NCI-H82 treated with DMSO at 0.1 percent for 48 hours (cell line): ENCODE results near the gene NUDT3.
"Not testable (repeated sequence)": the region's sequence is repeated elsewhere in the genome, so short reads cannot be mapped to it uniquely, and the experiment has no call there.

Experiments
- DNase-seq: peaks from one replicate; lab custom pipeline; 2025; ENCODE audit not compliant: unreplicated experiment; lab: John Stamatoyannopoulos, UW

Gene NUDT3

DNA sequence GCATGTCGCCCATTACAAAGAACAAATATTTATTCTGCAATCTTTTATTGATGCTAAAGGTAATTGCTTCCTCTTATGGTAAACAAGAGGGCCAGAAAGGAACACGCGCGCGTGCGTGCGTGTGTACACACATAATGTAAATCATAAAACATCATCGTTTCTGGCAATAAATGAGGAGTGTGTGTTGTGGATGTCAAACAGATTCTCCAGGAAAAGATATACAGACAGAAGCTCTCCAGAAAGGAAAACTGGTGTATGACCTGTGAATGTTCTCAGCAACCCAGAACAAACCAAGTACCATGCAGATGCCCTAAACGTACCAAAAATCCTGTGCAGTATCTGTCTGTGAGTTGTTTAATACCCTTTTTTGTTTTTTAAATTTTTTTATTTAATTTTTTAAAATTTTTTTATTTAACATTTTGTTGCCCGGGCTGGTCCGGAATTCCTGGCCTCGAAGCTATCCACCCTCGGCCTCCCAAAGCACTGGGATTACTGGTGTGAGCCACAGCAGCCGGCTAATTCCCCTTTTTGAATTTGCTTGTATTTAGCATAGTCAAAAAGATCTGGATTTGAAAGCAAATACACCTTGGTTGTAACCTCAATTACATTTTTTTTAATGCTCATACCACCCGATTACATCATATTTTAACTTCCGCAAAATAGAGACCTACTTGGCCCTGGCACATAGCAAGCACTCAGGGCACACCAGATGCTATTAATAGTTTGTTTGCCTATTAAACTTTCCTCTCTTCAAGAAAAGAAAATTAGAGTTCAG lies 909 bp upstream of the NUDT3 start:
- no peak for DNase-seq

DNA sequence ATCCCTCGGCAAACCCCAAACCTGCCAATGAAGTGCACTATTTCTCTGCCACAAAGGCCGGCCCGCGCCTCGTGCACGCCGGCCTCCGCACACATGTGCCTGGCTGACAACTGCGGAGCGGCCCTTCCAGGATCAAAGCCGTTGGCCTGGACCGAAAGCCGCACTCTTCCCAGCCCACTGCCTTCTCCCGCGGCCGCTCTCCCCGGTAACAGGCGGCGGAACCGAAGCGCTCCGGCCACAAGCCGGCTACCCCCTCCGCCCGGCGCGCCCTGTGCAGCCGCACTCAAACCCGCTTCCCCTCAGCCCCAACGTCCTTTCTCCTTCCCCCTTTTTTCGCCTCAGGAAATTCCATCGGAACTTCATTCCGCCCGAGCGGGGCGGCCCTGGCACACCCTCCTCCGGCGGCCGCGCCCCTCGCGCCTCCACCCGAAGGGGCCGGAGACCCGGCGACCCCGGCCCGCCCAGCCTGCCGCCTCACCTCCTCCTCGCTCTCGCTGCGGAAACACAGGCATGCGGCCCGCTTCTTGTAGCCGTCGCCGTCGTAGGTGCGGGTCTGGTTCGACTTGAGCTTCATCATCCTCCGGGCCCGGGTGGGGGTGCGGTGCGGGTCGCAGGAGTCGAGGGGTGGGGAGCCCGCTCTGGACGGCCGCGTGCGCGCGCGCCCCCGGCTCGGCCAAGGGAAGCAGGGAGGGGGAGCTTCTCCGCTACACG lies 528 bp downstream of the NUDT3 start:
- DNase-seq, result peak; percentile 75

DNA sequence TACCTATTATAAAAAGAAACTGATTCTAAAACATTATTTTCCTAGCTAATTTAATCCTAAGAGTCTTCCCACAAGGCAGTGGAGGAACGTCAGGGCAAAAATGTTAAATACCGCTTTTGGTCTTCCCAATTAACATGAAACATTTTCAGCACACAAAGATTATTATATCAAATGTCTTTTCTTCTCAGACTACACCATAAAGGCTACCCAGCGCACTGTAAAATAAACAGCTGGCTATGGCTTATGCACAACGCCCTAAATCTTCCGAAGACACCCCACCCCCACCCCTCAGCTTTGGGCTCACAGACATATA lies 1.0 kb downstream of the NUDT3 start:
- DNase-seq, result no peak

DNA sequence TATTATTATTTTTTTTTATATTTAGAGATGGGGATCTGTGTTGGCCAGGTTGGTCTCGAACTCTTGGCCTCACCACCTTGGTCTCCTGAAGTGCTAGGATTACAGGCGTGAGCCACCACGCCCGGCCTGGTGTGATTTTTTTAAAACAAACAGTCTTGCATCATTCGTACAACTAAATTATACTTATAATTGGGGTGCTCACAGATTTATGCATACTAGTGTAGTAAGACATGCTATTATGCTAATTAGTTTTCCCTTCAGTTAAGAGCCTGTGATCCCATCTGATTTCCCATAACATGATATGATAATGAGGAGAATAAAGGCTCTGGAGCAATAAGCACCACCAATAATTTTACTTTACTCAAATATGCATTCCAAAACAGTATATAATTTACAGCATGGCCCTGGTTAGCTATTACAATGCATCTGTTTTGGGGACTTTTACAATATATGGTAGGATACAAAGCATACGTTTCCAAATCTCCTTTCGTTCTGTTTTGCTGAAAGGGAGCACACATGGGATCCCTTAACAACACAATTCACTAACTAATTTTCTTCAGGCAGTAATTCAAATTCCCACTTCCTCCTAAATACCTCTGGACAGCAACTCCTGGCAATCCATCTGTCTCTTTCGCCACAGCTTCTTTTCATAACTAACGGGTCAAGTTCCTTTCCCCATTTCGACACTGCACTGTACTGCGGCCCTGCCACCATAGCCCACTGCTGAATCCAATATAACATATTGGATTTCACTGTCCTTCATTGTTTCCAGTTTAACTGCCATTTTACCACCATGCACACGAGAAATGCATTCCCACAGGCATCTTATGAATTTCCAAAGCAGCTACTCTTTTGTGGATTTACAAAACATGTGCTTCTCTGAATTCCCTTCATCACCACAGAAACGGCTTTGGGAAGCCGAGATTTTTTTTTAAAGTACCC lies 1.7 kb downstream of the NUDT3 start:
- peak; percentile 76 for DNase-seq

DNA sequence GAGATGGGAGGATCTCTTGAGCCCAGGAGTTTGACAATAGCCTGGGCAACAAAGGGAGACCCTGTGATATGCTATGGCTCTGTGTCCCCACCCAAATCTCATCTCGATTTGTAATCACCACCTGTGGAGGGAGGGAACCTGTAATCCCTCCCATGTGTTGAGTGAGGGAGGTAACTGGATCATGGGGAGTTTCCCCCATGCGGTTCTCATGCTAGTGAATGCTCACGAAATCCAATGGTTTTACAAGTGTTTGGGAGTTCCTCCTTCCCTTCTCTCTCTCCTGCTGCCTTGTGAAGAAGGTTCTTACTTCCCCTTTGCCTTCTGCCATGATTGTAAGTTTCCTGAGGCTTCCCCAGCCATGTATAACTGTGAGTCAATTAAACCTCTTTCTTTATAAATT lies 3.4 kb downstream of the NUDT3 start:
- peak; percentile 22 for DNase-seq

DNA sequence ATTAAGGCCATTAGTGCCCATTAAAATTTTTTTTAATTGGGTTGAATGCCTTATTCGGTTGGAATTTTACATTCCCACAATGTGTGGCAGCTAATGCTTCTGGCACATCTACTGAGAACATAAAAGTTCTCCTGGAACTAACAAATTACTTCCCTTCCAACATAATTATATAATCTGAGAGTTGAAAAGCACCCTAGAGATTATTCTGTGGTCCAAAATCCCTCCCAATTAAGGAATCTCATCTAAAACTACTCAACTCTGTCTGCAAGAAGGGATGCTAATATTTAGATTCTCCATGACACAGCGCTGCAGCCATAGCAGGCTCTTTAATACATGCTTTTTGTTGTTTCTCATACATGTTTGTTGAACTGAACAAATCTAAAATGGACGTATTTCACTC lies 4.0 kb downstream of the NUDT3 start:
- no peak for DNase-seq

DNA sequence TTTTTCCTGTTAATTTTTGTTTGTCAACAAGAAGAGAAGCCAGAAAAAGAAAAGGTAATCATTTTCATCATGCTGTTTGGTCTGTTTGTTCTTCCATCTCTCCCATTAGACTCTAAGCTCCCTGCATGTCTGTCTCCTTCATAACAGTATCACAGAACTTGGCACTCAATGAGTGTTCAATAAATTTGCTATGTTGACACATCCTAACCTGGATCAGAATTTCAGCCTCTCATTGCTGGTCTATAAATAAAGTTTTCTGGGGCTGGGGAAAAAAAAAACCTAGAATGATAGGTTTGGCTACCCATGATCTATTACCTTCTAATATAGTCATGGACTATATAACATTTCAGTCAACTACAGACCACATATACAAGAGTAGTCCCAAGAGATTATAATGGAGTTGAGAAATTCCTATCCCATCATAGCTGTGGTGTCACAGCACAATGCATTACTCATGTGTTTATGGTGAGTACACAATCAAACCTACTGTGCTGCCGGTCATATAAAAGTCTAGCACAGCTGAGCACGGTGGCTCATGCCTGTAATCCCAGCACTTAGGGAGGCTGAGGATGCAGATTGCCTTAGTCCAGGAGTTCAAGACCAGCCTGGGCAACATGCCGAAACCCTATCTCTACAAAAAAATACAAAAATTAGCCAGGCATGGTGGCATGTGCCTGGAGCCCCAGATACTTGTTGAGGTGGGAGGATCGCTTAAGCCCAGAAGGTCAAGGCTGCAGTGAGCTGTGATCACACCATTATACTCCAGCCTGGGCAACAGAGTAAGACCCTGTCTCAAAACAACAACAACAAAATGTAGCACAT lies 5.9 kb downstream of the NUDT3 start:
- no peak for DNase-seq

DNA sequence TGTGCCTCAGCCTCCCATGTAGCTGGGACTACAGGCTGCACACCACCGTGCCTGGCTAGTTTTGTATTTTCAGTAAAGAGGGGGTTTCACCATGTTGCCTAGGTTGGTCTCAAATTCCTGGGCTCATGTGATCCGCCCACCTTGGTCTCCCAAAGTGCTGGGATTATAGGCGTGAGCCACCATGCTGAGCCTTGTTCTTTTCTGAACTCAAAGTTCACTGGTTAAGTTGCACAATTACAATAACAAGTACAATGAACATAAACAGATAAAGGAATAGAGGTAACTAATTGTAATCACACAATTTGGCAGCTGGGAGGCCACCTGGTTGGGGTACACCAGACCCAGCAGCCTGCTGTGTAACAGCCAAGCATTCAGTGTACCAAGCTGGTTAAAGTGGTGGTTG lies 6.7 kb downstream of the NUDT3 start:
- DNase-seq, result no peak

DNA sequence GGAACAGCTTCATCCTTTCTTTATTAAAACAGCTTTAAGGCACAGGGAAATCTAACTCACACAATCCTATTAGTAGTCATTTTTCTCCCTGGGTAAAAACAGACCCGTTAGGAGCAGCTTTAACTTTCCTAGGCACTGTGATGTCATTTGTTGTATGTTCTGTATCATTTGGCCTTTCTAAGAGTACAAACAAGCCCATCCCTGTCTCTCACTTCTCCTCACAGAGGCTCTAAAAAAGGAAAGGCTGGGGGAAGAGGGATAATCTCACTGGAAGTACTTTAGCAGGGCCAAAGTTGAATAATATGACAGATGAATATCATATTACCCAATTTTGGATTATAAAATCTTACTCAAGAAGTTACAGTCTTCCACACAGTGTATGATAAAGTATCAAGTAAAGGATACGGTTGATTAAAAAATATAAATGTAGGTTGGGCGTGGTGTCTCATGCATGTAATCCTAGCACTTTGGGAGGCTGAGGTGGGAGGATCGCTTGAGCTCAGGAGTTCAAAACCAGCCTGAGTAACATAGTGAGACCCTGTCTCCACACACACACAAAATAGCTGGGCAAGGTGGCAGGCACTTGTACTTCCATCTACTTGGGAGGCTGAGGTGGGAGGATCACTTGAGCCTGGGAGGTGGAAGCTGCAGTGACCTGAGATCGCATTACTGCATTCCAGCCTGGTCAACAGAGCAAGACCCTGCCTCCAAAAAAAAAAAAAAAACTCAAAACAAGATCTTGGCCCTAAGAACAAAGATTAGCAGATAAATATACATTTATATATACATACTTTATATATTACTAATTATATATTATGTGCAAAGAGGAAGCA lies 7.9 kb downstream of the NUDT3 start:
- DNase-seq, result no peak

DNA sequence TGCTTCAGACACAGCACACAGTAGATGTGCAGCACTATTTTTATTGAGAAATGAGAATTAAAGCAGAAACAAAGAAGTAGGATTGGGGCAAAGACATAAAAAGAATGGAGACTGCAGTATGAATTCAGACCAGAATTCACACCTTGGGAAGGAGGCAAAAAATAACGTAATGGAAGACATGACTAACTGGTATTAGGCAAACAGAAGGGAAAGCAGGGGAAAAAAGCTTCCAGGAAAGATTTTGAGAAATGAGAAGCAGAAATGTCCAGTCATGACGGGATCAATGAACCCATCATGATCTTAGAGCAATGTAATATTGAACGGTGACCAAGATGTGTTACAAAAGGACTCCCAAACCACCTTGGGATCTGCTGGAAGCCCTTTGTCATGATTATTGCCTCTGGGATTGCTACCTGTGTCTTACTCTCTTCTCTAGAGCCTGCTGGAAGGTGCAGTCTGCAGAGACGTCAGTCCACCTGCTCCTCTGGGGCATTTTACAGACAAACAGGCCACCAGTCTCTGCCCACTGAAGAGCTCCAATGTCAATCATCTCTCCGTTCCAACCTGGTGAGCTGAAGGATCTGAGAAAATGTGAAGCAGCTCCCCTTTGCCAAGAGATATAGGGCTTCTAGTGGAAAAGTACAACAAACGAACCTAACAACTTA lies 8.7 kb downstream of the NUDT3 start:
- DNase-seq, result no peak

DNA sequence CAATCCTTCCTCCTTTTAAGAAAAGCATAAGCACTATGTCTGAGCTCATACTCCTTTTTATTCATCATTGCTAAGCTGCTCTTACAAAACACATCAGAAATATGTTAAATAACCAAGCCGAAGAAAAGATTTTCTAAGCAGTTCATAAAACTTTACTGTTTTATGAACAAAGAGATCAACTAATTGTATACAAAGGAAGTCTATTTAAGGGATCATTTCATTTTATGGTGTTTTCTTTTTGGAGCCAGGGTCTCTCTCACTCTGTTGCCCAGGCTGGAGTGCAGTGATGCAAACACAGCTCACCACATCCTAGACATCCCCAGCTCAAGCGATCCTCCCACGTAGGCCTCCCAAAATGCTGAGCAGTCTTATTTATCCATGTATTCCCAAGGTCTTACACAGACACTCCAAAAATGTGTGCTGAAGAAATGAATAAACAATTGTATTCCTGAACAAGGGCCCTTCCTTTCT lies 9.3 kb downstream of the NUDT3 start:
- no peak for DNase-seq

DNA sequence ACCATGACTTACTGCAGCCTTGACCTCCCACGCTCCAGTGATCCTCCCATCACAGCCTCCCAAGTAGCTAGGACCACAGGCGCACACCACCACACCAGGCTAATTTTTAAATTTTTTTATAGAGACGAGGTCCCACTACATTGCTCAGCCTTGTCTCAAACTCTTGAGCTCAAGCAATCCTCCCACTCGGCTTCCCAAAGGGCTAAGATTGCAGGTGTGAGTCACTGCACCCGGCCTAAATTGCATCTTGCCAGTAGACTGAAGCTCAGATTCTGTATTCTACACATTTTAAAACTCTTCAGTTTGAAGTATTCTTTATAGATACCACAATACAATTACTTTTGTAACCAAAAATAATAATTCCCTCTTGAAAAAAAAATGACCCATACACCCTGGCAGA lies 11.4 kb downstream of the NUDT3 start:
- DNase-seq, result no peak

DNA sequence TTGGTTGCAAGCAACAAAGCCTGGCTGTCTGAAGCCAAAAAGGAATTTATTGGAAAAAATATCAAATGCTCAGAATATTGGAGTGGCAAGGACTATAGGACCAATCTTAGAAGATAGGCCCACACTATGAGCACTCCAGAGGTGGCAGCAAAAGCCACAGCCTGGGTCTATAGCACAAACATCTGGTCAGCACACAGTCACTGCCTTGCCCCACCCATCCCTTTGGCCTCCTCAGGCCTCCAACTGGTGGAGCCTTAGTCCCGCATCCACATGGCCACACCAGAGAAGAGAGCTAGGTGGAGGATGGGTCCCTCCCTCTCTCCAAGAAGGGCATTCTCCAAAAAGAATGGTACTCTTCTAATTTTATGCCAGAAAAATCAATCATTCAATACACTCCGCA lies 14.0 kb downstream of the NUDT3 start:
- no peak for DNase-seq

DNA sequence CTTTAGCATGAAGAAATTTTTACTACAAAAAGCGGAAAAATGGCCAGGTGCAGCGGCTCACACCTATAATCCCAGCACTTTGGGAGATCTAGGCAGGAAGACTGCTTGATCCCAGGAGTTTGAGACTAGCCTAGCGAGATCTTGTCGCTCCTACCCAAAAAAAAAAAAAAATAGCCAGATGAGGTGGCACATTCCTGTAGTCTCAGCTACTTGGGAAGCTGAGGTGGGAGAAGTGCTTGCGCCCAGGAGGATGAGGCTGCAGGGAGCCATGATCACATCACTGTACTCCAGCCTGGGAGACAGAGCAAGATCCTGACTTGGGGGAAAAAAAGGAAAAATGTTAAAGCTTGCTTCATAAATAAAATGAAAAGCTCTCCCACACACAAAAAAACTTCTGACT lies 14.5 kb downstream of the NUDT3 start:
- DNase-seq, result no peak

DNA sequence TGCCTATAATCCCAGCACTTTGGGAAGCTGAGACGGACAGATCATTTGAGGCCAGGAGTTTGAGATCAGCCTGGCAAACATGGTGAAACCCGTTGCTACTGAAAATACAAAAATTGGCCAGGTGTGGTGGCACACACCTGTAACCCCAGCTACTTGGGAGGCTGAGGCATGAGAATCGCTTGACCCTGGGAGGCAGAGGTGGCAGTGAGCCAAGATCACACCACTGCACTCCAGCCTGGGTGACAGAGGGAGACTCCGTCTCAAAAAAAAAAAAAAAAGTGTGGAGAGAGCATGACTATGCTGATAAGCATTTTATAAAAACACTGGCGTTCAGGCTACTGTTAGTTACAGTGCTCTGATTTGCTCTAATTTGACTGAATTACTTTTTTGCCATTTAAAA lies 14.9 kb downstream of the NUDT3 start:
- DNase-seq, result not testable (repeated sequence)

DNA sequence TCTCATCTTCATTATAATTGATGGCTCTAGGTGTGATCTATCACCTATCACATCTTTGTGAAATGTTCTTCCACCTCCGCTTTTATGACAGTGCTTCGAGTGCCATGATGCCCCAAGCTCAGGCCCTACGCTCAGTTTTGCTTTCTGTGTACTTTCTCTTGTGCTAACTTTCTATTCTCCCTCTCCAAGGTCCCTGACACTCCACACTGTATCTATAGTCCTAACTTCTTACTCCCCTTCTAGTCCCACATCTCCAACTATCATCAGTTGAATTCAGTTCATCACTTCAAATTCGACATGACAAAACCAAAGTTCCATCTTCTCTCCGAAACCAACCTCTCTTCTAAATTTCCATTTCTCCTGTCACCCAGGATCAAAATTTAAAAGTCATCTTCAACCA lies 16.6 kb downstream of the NUDT3 start:
- DNase-seq, result no peak

DNA sequence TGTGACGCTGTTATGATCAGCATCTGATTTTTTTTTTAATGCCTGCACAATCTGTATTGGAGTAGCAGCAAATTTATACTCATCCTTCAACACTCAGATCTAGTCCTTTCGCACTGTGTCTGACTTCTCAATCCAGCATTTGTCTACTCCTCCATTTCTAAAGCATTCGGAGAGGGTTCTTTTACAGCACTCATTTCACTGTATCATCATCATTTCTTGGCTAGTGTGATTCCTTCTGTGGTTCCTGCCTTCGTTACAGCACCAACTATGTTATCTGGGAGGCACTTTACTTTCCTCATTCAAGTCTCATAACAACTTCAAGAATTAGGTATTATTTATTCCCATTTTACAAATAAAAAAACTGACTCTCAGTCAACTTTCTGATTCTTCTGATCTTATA lies 18.0 kb downstream of the NUDT3 start:
- DNase-seq, result no peak

DNA sequence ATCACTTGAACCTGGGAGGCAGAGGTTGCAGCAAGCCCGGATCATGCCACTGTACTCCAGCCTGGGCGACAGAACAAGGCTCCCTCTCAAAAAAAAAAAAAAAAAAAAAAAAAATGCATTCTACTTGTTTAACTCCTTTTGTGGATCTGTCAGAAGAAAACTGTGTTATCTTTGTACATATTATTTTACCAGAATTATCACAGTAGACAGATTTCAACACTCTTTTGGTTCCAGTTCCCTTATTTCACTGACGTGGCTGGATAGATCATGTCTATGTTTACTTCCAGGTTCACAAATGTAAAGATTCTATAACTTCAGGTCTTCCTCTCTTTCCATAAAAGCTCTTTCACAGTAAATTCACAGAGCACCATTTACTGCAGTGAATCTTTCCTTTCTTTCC lies 18.4 kb downstream of the NUDT3 start:
- DNase-seq, result no peak

DNA sequence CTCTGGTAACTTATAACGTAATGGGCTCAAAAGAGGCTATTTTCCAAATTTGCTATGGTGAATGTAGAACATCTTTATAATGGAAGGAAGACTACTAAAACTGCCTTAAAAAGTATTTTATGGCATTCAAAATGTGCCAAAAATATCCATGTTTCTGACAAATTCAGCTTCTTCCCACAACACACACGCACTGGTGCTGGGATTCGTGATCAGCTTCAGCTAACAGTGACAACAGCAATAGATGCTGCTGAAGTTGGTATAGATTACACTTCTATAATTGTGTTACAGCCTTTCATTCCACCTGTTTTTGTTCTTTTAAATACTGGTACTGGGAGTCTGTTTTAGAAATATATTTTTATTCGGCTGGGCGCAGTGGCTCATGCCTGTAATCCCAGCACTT lies 19.0 kb downstream of the NUDT3 start:
- no peak for DNase-seq
